HG03108 (cell line): ENCODE measurements around the gene STAP1.
"Not testable (repeated sequence)": the region's sequence is repeated elsewhere in the genome, so short reads cannot be mapped to it uniquely, and the experiment has no call there.

ENCODE experiments used
- ATAC-seq: cut with Tn5 transposase; IDR thresholded peaks from one replicate; pipeline ENCODE4 v1.9.1; 2021; ENCODE audit warnings: moderate library complexity; ENCODE audit not compliant: unreplicated experiment

The STAP1 gene

DNA sequence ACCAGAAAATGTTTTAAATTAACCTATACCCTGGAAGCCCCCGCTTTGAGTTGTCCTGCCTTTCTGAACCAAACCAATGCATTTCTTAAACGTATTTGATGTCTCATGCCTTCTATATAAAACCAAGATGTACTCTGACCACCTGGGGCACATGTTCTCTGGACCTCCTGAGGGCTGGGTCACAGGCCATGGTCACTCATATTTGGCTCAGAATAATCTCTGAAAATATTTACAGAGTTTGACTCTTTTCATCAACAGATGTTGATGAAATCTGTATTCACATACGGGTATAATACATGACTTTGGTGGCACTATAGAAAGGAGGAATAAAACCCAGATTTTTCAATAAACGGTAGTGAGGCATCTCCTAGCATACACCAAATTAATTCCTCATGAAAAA, 55.7 kb downstream of the STAP1 start:
- no peak for ATAC-seq

DNA sequence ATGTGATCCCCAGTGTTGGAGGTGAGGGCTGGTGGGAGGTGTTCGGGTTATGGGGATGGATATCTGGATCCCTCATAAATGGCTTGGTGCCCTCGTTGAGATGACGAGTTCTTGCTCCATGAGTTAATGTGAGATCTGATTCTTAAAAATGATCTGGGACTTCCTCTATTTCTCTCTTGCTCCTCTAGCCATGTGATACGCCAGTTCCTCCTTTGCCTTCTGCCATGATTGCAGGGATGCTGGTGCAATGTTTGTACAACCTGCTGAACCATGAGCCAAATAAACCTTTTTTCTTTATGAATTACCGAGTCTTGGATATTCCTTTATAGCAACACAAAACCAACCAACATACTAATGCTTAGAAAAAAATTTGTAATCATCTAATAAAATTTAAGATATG, 56.6 kb downstream of the STAP1 start:
- ATAC-seq = no peak

- ATAC-seq = no peak
Measured at GRCh38 chr4:67616478-67616877, 58.0 kb downstream of the STAP1 start.

DNA sequence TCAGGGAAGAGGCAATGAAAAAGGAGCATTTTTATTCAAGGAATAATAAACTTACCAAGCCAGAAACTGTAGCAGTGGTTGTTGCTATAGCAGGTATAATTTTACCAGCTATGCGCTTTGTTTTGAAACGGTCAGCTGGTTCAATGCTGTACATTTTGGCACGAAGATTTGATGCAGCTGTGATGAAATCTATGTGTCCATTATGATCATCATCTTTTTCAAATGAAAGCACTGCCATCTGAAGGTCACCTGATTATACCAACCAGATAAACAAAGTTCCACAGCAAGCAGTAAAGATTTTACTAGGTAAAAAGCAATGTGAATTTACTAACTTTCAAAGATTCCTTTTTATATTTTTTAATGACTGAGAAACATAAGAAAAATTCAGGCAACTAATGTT, 66.4 kb downstream of the STAP1 start:
- ATAC-seq = no peak

DNA sequence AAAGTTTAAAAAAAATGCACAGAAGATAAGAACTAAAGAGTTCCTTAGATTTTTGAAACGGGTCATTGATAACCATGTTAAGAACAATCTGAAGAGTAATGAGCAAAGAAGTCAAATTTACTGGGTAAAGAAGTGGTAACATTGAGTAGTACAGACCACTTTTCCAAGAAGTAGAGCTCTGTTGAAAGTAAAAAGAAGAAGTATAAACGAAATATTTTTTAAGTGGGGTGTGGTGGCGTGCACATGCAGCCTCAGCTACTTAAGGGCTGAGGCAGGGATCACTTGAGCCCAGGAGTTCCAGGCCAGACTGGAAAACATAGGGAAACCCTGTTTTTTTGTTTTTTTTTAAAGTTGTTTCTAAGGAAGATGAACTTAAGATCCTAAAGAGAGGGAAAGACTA, 74.0 kb downstream of the STAP1 start:
- no peak for ATAC-seq

- no peak for ATAC-seq
Measured at GRCh38 chr4:67634741-67635140, 76.2 kb downstream of the STAP1 start.

- no peak for ATAC-seq
Measured at GRCh38 chr4:67635331-67635730, 76.8 kb downstream of the STAP1 start.

- not testable (repeated sequence) for ATAC-seq
Measured at GRCh38 chr4:67636978-67637377, 78.5 kb downstream of the STAP1 start.

- ATAC-seq = no peak
Measured at GRCh38 chr4:67638136-67638535, 79.6 kb downstream of the STAP1 start.

DNA sequence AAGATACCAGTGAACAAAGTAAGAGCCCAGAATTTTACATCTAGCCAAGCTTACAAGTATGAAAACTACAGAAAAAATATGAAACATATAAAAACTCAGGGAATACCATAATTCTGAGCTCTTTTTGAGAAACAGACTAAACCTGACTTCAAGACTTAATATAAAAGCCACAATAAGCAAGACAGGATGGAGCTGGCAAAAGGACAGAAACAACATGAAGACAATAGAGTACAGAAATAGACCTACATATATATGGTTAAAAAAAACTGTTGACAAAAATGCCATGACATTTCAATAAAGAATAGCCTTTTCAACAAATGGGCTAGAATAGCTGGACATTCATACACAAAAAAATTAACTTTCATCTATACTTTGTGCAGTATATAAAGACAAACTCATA, 93.0 kb downstream of the STAP1 start:
- ATAC-seq = no peak
